A673 (cell line): ENCODE results near the gene CASD1. TPM values are rescaled to one million over a fixed set of nuclear protein-coding genes. Genes with fewer than 3 reads are reported as not detected.

ENCODE experiments used
- BruUV-seq: library from RNA; stranded (reverse); fragments of 400-500 nt; replicated peaks from 2 replicates; lab custom pipeline; 2021; lab: Mats Ljungman, UMichigan
- CTCF ChIA-PET: fragments of 300-600 bp; sonication (Branson Sonifier 250); formaldehyde crosslinking; loops from one replicate; lab custom pipeline; 2022; ENCODE audit warnings: antibody characterized with exemption; lab: Charles Lee
- POLR2A ChIA-PET: fragments of 300-600 bp; sonication (Branson Sonifier 250); formaldehyde crosslinking; loops from one replicate; lab custom pipeline; 2022; ENCODE audit warnings: antibody characterized with exemption; ENCODE audit not compliant: low non-redundant PET; lab: Charles Lee
- DNase-seq: peaks from one replicate; pipeline ENCODE4 v3.0.0-alpha.2; 2015; ENCODE audit warnings: low spot score
- H3K27ac ChIP-seq: fragments of 200-600 bp; sonication (generic); 2 replicates; pipeline ENCODE4 v1.5.1; 2016; ENCODE audit warnings: mixed run types, low read depth, mild to moderate bottlenecking, mixed read lengths, antibody characterized with exemption, low read length; ENCODE audit not compliant: poor library complexity, severe bottlenecking
- H3K27me3 ChIP-seq: fragments of 200-600 bp; sonication (generic); replicated peaks from 2 replicates; pipeline ENCODE4 v1.6.1; 2017; ENCODE audit warnings: mixed run types, low read depth, mild to moderate bottlenecking, mixed read lengths, antibody characterized with exemption, low read length; ENCODE audit not compliant: insufficient read depth, poor library complexity
- H3K36me3 ChIP-seq: fragments of 200-600 bp; sonication (generic); 2 replicates; pipeline ENCODE4 v1.6.1; 2016; ENCODE audit warnings: mixed run types, mild to moderate bottlenecking, mixed read lengths, antibody characterized with exemption, low read length; ENCODE audit not compliant: insufficient read depth, poor library complexity, severe bottlenecking
- H3K4me1 ChIP-seq: fragments of 200-600 bp; sonication (generic); 2 replicates; pipeline ENCODE4 v1.6.1; 2017; ENCODE audit warnings: mixed run types, mild to moderate bottlenecking, mixed read lengths, antibody characterized with exemption, low read length; ENCODE audit not compliant: insufficient read depth, poor library complexity, severe bottlenecking
- H3K4me3 ChIP-seq: fragments of 200-600 bp; sonication (generic); 2 replicates; pipeline ENCODE4 v1.5.1; 2016; ENCODE audit warnings: low read depth, mixed run types, mild to moderate bottlenecking, mixed read lengths, low read length; ENCODE audit not compliant: poor library complexity, severe bottlenecking
- H3K9me3 ChIP-seq: fragments of 200-600 bp; sonication (generic); 2 replicates; pipeline ENCODE4 v1.6.1; 2016; ENCODE audit warnings: mixed run types, low read depth, mild to moderate bottlenecking, mixed read lengths, antibody characterized with exemption, low read length; ENCODE audit not compliant: poor library complexity, severe bottlenecking
- EZH2 ChIP-seq: fragments of 200-600 bp; sonication (generic); IDR thresholded peaks from 2 replicates; pipeline ENCODE4 v1.6.1; 2017; ENCODE audit warnings: borderline replicate concordance, low read depth, mild to moderate bottlenecking, mixed read lengths, antibody characterized with exemption, low read length; ENCODE audit not compliant: poor library complexity, severe bottlenecking
- intact Hi-C: fragments of 100-400 bp; cut with micrococcal nuclease; formaldehyde crosslinking; loops from one replicate; pipeline ENCODE4 v1.10.0; 2022; ENCODE audit not compliant: unreplicated experiment
- total RNA-seq: library from RNA; stranded (reverse); gene quantifications from 2 replicates; pipeline ENCODE4 v1.2.3, GENCODE V29; 2021
- TF ChIP-seq, protein P1 (sequence below): fragments of 300-800, 200-600 bp; sonication (generic); conservative IDR thresholded peaks from 2 replicates; pipeline ENCODE4 v1.5.1; 2017; ENCODE audit warnings: low read depth, mild to moderate bottlenecking, antibody characterized with exemption, low read length, moderate library complexity, mixed read lengths

CASD1 gene
- total RNA-seq, 1 experiment from 2014 or later = 17.0 TPM

- Histone ChIP-seq H3K27me3 (no peaks in the 10 kb centered on the region), H3K4me1 (no peaks in the 10 kb centered on the region), H3K4me3 (no peak overlapping the region), H3K36me3 (no peaks in the 10 kb centered on the region), H3K27ac (no peak overlapping the region), H3K9me3 (no peaks in the 10 kb centered on the region)
- intact Hi-C loops = no loop called here
- TF ChIP-seq EZH2 = no peak
- TF ChIP-seq, protein P1, sequence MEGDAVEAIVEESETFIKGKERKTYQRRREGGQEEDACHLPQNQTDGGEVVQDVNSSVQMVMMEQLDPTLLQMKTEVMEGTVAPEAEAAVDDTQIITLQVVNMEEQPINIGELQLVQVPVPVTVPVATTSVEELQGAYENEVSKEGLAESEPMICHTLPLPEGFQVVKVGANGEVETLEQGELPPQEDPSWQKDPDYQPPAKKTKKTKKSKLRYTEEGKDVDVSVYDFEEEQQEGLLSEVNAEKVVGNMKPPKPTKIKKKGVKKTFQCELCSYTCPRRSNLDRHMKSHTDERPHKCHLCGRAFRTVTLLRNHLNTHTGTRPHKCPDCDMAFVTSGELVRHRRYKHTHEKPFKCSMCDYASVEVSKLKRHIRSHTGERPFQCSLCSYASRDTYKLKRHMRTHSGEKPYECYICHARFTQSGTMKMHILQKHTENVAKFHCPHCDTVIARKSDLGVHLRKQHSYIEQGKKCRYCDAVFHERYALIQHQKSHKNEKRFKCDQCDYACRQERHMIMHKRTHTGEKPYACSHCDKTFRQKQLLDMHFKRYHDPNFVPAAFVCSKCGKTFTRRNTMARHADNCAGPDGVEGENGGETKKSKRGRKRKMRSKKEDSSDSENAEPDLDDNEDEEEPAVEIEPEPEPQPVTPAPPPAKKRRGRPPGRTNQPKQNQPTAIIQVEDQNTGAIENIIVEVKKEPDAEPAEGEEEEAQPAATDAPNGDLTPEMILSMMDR = no peak
- no peak for DNase-seq
- no TSS peak for BruUV-seq
- ChIA-PET CTCF (no interaction called here), POLR2A (no interaction called here)
Observed at GRCh38 chr7:94559972-94560371, 50.4 kb downstream of the CASD1 start.

- no peaks in the 10 kb centered on the region for H3K9me3 ChIP-seq
- CTCF ChIA-PET = interaction anchor here (0.7 kb wide), 1 partner anchor 327 kb away, joined by 5 read pairs; no protein-coding TSS in a partner anchor
- H3K27ac ChIP-seq = no peak overlapping the region
- H3K36me3 ChIP-seq = no peaks in the 10 kb centered on the region
- no TSS peak for BruUV-seq
- no peaks in the 10 kb centered on the region for H3K27me3 ChIP-seq
- intact Hi-C loops = no loop called here
- H3K4me3 ChIP-seq = no peak overlapping the region
- no peak for DNase-seq
- H3K4me1 ChIP-seq = no peaks in the 10 kb centered on the region
- POLR2A ChIA-PET = no interaction called here
- TF ChIP-seq EZH2 = no peak
- TF ChIP-seq, protein P1 = no peak
Observed at GRCh38 chr7:94561841-94562514, 52.4 kb downstream of the CASD1 start.

DNA sequence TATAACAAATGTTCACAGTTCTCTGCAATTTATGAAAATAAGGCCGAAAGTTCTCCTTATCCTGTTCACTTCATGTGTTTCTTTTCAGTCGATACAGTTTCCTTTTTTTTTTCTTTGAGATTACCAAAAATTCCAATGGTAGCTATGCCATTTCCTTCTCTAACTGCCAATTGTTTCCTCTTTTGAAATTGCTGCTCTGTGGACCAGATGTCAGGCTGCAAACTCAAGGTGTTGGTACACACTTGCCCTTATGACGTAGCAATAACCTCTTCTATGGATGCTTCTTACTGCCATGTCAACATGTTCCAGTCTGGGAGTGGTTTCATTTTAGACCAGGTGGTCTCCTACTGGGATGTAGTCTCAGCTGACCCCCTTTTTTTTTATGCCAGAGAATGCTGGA is 52.9 kb downstream of the CASD1 start:
- intact Hi-C loops = no loop called here
- CTCF ChIA-PET = interaction anchor here (0.7 kb wide), 1 partner anchor 326 kb away, joined by 5 read pairs; no protein-coding TSS in a partner anchor

More for the DNA sequence above, 52.9 kb downstream of the CASD1 start:
- no peaks in the 10 kb centered on the region for H3K36me3 ChIP-seq
- no TSS peak for BruUV-seq
- POLR2A ChIA-PET = interaction anchor here (0.6 kb wide), 1 partner anchor 11 kb away, joined by 3 read pairs; no protein-coding TSS in a partner anchor
- no peaks in the 10 kb centered on the region for H3K27me3 ChIP-seq
- no peaks in the 10 kb centered on the region for H3K4me1 ChIP-seq
- H3K4me3 ChIP-seq = no peak overlapping the region
- H3K9me3 ChIP-seq = no peaks in the 10 kb centered on the region
- TF ChIP-seq EZH2 = no peak
- TF ChIP-seq, protein P1 = no peak
- DNase-seq = no peak
- no peak overlapping the region for H3K27ac ChIP-seq
